GM19463 (cell line): ENCODE measurements around the gene LPIN3.

ENCODE experiments used
- ATAC-seq: cut with Tn5 transposase; IDR thresholded peaks from one replicate; pipeline ENCODE4 v1.9.1; 2021; ENCODE audit warnings: mild to moderate bottlenecking, moderate library complexity; ENCODE audit not compliant: unreplicated experiment

Gene LPIN3

DNA sequence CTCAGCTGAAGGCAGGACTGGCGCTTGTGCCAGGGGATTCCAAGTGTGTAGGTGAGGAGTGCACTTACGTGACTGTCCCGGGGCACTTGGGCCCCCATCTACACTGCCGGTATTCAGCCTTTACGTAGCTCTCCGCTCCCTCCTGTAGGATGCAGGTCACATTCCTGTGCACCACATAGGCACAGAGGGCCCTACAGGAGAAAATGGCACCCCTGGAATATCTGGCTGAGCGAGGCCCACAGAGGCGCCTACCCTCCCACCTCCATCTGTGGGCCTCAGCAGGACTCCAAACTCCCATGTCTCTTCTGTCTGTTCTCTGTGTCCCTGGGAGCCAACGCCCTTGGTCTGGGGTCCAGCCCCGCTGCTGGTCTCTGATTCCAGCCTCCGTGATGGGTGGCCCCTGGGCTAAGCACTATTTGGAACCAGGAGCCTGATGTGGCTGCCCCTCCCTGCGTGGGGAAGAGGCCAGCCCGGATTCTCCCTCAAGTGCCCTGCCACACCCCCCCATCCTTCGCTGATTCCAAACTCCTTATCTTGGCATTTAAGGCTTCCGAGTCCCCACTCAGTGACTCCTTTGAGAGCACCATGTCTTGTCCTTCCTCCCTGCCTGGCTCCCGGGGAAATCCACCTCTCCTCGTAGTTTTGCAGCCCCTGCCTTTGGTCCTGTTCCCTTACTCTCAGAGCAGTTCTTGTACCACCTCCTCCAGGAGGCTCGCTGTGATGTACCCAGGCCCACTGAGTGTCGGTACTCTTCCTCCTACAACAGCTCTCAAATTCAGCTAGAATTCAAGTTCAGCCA is 24.5 kb downstream of the LPIN3 start:
- ATAC-seq: no peak

DNA sequence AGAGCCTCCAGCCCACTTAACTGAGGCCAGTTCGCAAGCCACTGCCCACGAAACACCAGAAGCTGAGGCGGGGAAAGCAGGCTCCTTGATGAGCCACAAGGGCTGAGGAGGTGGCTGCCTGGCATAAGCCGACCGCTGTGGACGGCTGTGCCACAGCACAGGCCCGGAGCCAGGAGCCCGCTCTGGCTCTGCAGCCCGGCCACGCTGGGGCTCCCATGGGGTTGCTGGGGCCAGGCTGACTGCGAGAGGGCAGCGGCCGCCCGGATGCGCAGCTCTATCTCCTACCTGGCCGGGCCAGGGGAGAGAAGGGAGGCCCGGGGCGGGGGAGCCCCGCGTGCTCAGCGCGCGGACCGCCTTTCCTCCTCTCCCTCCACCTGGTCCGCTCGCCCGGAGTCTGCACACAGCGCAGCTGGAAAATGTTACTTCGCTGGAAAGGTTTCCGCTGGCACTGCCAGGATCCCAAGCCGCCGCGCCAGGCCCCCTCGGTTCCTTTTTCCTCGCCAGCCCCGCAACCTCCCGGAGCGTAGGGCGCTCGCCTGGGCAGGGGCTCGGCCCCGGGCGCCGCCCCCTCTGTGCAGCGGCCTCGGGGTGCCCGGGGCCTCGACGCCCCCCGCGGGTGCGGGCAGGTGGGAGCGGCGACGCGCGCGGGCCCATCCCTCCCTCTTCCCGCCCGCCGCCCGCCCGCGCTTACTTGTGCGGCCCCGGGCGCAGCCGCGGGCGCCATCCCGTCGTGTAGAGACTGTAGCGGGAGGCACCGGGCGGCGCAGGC is 25.3 kb downstream of the LPIN3 start:
- no peak for ATAC-seq

DNA sequence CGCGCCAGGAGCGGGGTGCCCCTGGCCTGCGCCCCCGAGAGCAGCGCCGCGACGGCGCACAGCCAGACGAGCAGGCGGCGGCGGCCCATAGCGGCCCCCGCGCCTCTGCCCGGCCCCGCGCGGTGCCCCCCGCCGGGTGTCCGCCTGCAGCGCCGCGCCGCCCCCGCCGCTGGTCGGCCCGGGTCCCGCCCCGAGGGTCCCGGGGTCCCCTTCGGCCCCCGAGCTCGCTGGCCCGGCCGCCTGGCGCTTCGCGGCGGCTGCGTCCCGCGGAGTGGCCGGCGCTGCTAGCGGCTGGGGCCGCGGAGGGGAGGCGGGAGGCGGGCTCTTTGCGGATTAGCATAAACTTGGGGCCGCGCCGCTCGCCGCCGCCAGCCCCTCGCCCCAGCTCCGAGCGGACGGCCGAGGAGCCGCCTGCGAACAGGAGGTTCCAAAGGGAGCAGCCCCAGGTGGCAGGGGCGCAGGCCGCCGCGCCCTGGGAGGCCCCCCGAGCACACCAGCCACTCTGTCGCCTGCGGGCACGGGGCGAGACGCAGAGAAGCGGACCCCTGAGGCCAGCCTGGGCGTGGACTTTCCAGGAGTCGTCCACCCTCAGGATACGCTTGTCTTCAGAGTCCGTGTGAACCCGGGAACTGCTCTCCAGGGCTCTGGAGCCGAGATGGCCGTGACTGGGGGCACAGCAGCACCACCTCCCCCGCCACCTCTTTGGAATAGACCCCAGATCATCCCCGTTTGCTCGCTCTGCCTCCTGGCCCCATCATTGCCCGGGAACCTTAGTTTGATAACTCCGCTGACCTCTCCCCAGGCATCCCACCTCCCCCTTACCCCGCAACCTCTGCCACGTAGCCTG is 26.1 kb downstream of the LPIN3 start, which contains the start of gene EMILIN3:
EMILIN3 (minus strand) TSS at position 273 of the 847 bp plus-strand sequence; CDS start at position 89, 184 bp downstream.
- ATAC-seq: no peak

- no peak for ATAC-seq
These were observed 26.7 kb downstream of the LPIN3 start for GRCh38 chr20:41367393-41367695.

GRCh38 chr20:41367956-41368355 is 27.3 kb downstream of the LPIN3 start:
- no peak for ATAC-seq

DNA sequence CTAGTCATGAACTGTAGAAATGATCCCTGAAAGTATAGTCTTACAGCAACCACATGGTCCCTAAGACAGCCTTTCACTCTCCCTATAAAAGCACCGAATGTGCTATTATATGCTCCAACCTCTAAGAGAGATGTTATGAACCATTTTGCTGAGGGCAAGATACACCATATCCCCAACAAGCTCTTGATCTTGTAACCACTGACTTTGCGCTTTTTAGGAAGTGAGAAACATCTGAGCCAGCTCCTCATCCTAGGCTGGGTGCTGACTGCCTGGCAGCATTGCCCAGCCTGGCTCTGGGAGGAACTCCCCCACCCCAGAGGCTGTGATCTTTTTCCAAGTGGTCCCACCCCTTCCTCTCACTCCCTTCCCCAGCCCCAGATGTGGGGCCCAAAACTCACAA is 29.1 kb downstream of the LPIN3 start:
- no peak for ATAC-seq

DNA sequence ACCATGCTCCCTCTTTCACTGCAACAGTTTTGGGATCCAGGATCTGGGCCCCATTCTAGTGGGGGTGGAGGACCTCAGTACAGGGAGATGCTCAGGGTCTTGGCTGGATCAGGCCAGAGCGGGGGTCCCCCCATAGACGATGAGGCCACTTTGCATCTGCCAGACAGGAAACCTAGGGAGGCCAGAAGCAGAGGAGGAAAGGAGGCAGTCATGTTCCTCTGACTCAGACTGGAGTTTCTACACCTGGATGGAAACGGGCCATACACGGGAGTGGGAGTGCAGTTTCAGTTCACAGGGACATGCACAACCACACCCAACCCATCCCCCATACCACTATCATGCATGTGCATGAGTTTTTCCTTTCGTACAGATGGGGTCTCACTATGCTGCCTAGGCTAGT is 29.6 kb downstream of the LPIN3 start:
- ATAC-seq: no peak

DNA sequence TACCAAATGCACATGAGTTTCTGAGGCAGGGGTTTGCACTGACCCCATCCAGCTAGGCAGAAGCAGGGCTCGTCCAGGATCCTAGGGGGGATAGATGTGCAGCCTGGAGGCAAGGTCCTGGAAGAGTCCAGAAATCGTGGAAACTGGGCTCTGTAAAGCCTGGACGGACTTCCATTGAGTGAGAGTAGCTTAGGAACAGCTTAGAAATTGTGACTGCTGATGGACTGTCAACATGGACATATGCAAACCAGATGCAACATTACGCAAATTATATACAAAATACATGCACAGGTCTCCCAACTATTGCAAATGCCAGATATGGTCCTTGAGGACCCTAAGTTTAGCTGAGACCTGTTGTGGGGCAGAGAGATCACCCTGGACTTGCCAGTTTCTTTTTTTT is 30.8 kb downstream of the LPIN3 start:
- ATAC-seq: no peak

DNA sequence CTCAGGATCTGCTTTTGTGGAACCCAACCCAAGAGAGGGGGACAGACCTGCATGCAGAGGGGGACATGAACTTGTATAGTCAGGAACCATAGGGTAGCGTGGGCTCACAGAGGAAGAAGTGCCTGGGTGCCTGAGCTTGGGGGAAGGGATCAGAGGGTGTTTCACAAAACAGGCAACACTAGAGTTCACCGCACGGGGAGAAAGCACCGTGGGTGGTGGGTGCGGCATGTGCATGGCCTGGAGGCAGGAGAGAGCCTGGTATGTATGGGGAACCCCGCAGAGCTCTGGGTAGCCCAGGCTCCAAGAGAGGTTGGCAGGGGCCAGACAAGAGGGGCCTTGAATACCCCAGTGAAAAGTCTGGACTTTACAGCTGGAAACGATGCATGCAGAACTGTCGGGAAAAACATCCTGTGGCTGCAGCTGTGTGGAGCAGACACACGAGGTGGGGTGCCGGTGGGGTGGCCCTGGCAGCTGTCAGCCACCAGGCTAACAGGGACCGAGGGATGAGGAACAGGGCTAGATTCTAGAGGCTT is 32.7 kb downstream of the LPIN3 start:
- ATAC-seq: no peak

DNA sequence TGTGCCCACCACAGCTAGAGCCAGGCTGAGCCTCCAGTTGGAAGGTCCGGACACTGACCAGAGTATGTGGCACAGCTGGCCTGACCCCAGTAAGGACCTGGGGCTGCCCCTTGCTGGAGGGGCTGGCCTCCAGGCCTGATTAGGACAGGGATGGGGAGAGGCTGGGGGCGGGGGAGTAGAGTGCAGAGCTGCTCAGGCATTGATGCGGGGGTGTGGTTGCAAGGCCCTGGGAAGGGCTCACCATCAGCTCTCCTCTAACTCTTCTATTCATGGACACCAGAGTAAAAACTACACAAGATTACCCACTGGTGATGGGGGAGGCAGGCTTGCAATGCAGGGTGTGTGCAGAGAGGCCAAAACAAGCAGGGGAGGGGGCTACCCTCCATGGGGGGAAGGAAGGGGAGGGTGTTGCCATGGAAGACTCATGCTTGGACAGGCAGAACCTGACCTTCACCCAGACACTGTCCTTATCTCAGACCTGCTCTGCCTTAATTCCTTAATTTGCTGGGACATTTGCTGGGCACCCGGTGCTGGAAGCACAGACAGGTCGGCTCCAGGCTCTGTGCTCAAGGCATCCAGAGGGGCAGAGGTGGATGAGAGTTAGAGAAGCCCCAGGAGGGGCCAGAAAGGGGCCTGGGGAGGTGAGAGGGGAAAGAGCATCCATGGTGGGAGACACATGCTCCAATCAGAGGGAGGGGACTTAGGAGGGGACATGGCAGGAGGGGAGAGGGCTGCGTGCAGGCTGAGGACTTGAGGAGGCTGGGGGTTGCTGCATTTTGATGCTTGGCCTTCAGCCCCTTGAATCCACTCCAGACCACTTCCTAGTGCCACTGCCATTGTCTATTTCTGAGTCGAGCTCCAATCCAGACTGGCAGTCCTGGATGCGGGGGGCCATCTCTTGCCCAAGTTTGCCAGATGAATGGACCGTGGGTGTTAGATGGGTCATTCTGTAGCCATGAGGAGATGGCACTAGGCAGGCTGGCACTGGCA is 33.6 kb downstream of the LPIN3 start:
- no peak for ATAC-seq

- no peak for ATAC-seq
These were observed 35.2 kb downstream of the LPIN3 start for GRCh38 chr20:41375846-41376245.

- ATAC-seq: no peak
These were observed 35.7 kb downstream of the LPIN3 start for GRCh38 chr20:41376349-41376748.

GRCh38 chr20:41377275-41377674 is 36.7 kb downstream of the LPIN3 start:
- no peak for ATAC-seq

GRCh38 chr20:41379551-41379950 is 38.9 kb downstream of the LPIN3 start:
- no peak for ATAC-seq

DNA sequence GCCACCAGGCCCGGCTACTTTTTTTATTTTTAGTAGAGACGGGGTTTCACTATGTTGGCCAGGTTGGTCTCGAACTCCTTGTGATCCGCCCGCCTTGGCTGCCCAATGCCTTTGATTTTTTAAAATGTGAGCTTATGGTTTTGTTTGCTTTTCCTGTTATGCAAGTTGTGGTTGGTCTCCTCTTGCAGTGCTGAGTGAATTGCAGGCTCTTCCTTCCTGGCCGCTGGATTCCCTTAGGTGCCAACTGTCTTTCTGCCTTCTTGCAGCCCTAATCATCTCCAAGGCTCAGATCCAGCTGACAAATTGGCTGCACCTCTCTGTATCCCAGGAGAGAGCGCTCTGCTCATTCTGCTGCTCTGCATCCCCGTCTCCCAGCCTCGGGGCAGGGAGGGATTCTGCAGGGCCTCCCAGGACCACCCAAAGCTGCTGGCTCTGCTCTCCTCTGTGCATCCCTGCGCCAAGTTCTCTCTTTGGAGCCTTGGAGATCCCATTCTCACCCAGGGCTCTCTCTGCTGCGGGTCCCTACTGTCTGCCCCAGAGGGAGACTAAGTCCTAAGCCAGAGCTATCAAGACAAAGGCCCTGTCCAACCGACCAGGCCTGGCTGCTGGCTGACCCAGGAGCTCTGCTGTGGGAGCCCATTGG is 40.1 kb downstream of the LPIN3 start:
- ATAC-seq: no peak

DNA sequence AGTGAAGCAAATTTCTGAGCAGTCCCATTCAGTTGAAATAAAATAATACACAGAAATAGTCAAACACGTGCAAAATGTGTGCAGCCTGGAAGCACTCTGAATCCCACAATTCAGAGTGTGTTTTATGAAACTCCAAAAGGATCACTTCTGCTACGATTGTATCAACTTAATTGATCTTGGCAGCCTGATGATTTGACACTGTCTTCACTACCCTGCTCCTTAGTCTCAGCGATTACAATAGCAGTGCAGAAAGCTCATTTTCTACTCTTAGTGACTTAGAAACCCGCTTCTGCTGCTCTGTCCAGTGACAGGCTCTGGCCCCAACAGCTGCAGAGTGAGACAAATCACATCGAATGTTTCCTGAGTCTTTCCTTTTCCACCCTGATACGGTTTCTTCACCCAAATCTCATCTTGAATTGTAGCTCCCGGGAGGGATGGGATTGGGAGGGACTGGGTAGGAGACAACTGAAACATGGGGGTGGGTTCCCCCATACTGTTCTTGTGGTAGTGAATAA is 42.2 kb downstream of the LPIN3 start:
- no peak for ATAC-seq

GRCh38 chr20:41386502-41387427 is 46.1 kb downstream of the LPIN3 start:
- no peak for ATAC-seq

DNA sequence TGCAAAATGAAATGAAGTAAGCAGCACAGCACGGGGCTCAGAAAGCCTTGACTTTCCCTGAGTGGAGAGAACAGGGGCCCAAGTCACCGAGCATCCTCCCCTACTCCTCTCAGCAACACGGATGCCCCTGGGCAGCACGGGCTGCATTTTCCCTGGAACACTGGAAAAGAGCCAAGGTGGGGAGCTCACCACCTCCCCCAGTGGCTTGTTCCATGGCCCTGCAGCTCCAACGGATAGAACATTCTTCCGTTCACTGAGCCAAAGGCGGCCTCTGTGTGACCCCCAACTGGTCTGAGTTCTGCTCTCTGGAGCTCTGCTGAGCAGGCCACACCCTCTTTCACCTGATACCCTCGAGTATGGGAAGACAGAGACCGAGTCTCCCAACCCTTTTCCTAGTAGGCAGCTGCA is 46.8 kb downstream of the LPIN3 start:
- no peak for ATAC-seq
